HCT116 (cell line): ENCODE data around the gene ANOS1. TPM values are rescaled to one million over a fixed set of nuclear protein-coding genes. Genes with fewer than 3 reads are reported as not detected.

Source experiments
- ATAC-seq: fragments of 200-7000 bp; cut with Tn5 transposase; 2 replicates; pipeline ENCODE4 v1.9.1; 2020; ENCODE audit warnings: mild to moderate bottlenecking, moderate library complexity
- BruUV-seq: library from RNA; stranded (reverse); fragments of 400-500 nt; replicated peaks from 2 replicates; lab custom pipeline; 2021; lab: Mats Ljungman, UMichigan
- CTCF ChIA-PET: fragments of 300-600 bp; sonication (Branson Sonifier 250); formaldehyde crosslinking; loops from one replicate; lab custom pipeline; 2021; ENCODE audit warnings: antibody characterized with exemption; lab: Charles Lee
- POLR2A ChIA-PET: fragments of 300-600, 350-600 bp; sonication (Branson Sonifier 250); formaldehyde crosslinking; loops from one replicate; lab custom pipeline; 2021; ENCODE audit warnings: antibody characterized with exemption; lab: Charles Lee
- RAD21 ChIA-PET, 2 experiments: fragments of 300-600 bp; sonication (Branson Sonifier 250); formaldehyde crosslinking; loops; one replicate each; lab custom pipeline; 2023; ENCODE audit warnings: low total read pairs in 2 of 2; ENCODE audit not compliant: uncharacterized antibody in 2 of 2, unreplicated experiment in 2 of 2, low non-redundant PET in 1 of 2; lab: Charles Lee
- DNase-seq: peaks from one replicate; pipeline ENCODE4 v3.0.0-alpha.2; 2010; ENCODE audit warnings: low read depth, low spot score
- H2AFZ ChIP-seq: fragments of 200-600 bp; shearing (Covaris generic), sonication (generic); 2 replicates; pipeline ENCODE4 v1.6.1; 2017; ENCODE audit warnings: low read depth, mixed run types, mixed read lengths, antibody characterized with exemption, low read length; ENCODE audit not compliant: poor library complexity, severe bottlenecking
- H3K27ac ChIP-seq: 2 replicates; pipeline ENCODE4 v1.5.1; 2012; ENCODE audit warnings: low read depth, low read length
- H3K27me3 ChIP-seq: fragments of 200-600 bp; sonication (generic); 2 replicates; pipeline ENCODE4 v1.6.1; 2016; ENCODE audit warnings: mixed run types, low read length, mixed read lengths; ENCODE audit not compliant: insufficient read depth
- H3K36me3 ChIP-seq, 2 experiments: fragments of 200-500 bp in 1 of 2; fragments of 200-600 bp in 1 of 2; sonication (Bioruptor generic) in 1 of 2; sonication (generic) in 1 of 2; 2 replicates each; pipeline versions ENCODE4 v1.5.1 to v1.6.1; 2014 to 2016; ENCODE audit warnings: low read length in 2 of 2, inconsistent platforms in 1 of 2, mixed read lengths in 1 of 2, mixed run types in 1 of 2; ENCODE audit not compliant: insufficient read depth in 2 of 2, control insufficient read depth in 1 of 2
- H3K4me1 ChIP-seq, 2 experiments: fragments of 200-600 bp in 1 of 2; sonication (generic) in 1 of 2; 2 replicates each; pipeline versions ENCODE4 v1.5.1 to v1.6.1; 2012 to 2017; ENCODE audit warnings: low read length in 2 of 2, inconsistent platforms in 1 of 2, mild to moderate bottlenecking in 1 of 2, mixed read lengths in 1 of 2, mixed run types in 1 of 2, moderate library complexity in 1 of 2; ENCODE audit not compliant: insufficient read depth in 2 of 2, control insufficient read depth in 1 of 2
- H3K4me2 ChIP-seq: fragments of 200-600 bp; sonication (generic); 2 replicates; pipeline ENCODE4 v1.6.1; 2017; ENCODE audit warnings: mixed run types, low read length, mixed read lengths
- H3K4me3 ChIP-seq, 2 experiments: fragments of 200-600 bp in 1 of 2; sonication (generic) in 1 of 2; replicated peaks in 1 of 2; 2 replicates each; pipeline ENCODE4 v1.5.1; 2011 to 2016; ENCODE audit warnings: low read length in 2 of 2, control low read depth in 1 of 2, low read depth in 1 of 2, mild to moderate bottlenecking in 1 of 2, mixed read lengths in 1 of 2, mixed run types in 1 of 2
- H3K79me2 ChIP-seq: fragments of 200-600 bp; sonication (generic); 2 replicates; pipeline ENCODE4 v1.6.1; 2017; ENCODE audit warnings: mild to moderate bottlenecking, mixed run types, low read length, moderate library complexity, mixed read lengths; ENCODE audit not compliant: insufficient read depth
- H3K9ac ChIP-seq: fragments of 200-600 bp; sonication (generic); 2 replicates; pipeline ENCODE4 v1.6.1; 2016; ENCODE audit warnings: low read length, mixed read lengths
- H3K9me2 ChIP-seq: fragments of 200-600 bp; sonication (generic), shearing (Covaris generic); 2 replicates; pipeline ENCODE4 v1.6.1; 2017; ENCODE audit warnings: mixed run types, mild to moderate bottlenecking, moderate library complexity; ENCODE audit not compliant: insufficient read depth
- H3K9me3 ChIP-seq, 2 experiments: fragments of 200-500 bp in 1 of 2; fragments of 200-600 bp in 1 of 2; sonication (Bioruptor generic) in 1 of 2; sonication (generic) in 1 of 2; 2 replicates each; pipeline ENCODE4 v1.6.1; 2014 to 2017; ENCODE audit warnings: low read length in 2 of 2, mixed read lengths in 2 of 2, inconsistent platforms in 1 of 2, low read depth in 1 of 2, mild to moderate bottlenecking in 1 of 2, mixed run types in 1 of 2, moderate library complexity in 1 of 2; ENCODE audit not compliant: control insufficient read depth in 1 of 2, insufficient read depth in 1 of 2
- H4K20me1 ChIP-seq: fragments of 200-600 bp; sonication (generic), shearing (Covaris generic); 2 replicates; pipeline ENCODE4 v1.6.1; 2017; ENCODE audit warnings: mixed run types, mild to moderate bottlenecking, moderate library complexity; ENCODE audit not compliant: insufficient read depth
- ATF3 ChIP-seq: IDR thresholded peaks from 2 replicates; pipeline ENCODE4 v1.6.1; 2012
- CBX3 ChIP-seq: IDR thresholded peaks from 2 replicates; pipeline ENCODE4 v1.6.1; 2012; ENCODE audit warnings: low read depth
- CEBPB ChIP-seq: IDR thresholded peaks from 2 replicates; pipeline ENCODE4 v1.6.1; 2012; ENCODE audit warnings: low read depth
- CTCF ChIP-seq, 3 experiments: fragments of 200-600 bp in 1 of 3; sonication (generic) in 1 of 3; IDR thresholded peaks in 2 of 3; conservative IDR thresholded peaks in 1 of 3; 2 replicates each; pipeline ENCODE4 v1.5.1; 2012 to 2017; ENCODE audit warnings: low read depth in 2 of 3, low read length in 2 of 3, antibody characterized with exemption in 1 of 3, borderline replicate concordance in 1 of 3, control low read depth in 1 of 3, mild to moderate bottlenecking in 1 of 3, mixed read lengths in 1 of 3, mixed run types in 1 of 3, moderate library complexity in 1 of 3; ENCODE audit not compliant: insufficient read depth in 1 of 3
- EGR1 ChIP-seq: IDR thresholded peaks from 2 replicates; pipeline ENCODE4 v1.6.1; 2012; ENCODE audit warnings: low read depth
- ELF1 ChIP-seq: IDR thresholded peaks from 2 replicates; pipeline ENCODE4 v1.6.1; 2012; ENCODE audit warnings: low read depth, borderline replicate concordance
- EZH2 ChIP-seq: fragments of 200-600 bp; sonication (generic); IDR thresholded peaks from 2 replicates; pipeline ENCODE4 v1.6.1; 2017; ENCODE audit warnings: antibody characterized with exemption, mixed run types
- FOSL1 ChIP-seq: IDR thresholded peaks from 2 replicates; pipeline ENCODE4 v1.6.1; 2012; ENCODE audit warnings: low read depth
- JUND ChIP-seq: IDR thresholded peaks from 2 replicates; pipeline ENCODE4 v1.6.1; 2012
- MAX ChIP-seq: IDR thresholded peaks from 2 replicates; pipeline ENCODE4 v1.6.1; 2012
- POLR2A ChIP-seq: IDR thresholded peaks from 2 replicates; pipeline ENCODE4 v1.7.0; 2011; ENCODE audit warnings: borderline replicate concordance; ENCODE audit not compliant: insufficient read depth, insufficient read length; ENCODE audit errors: extremely low read depth
- POLR2AphosphoS5 ChIP-seq: IDR thresholded peaks from 2 replicates; pipeline ENCODE4 v1.6.1; 2011; ENCODE audit warnings: mild to moderate bottlenecking, low read depth, low read length, moderate library complexity
- REST ChIP-seq: IDR thresholded peaks from 2 replicates; pipeline ENCODE4 v1.6.1; 2012; ENCODE audit warnings: low read depth
- SP1 ChIP-seq: IDR thresholded peaks from 2 replicates; pipeline ENCODE4 v1.6.1; 2012; ENCODE audit warnings: low read depth
- SRF ChIP-seq: IDR thresholded peaks from 2 replicates; pipeline ENCODE4 v1.6.1; 2012; ENCODE audit warnings: low read depth
- TCF7L2 ChIP-seq: IDR thresholded peaks from 2 replicates; pipeline ENCODE4 v1.7.0; 2011; ENCODE audit warnings: borderline replicate concordance, inconsistent platforms; ENCODE audit not compliant: insufficient read depth, insufficient read length; ENCODE audit errors: extremely low read depth
- YY1 ChIP-seq: IDR thresholded peaks from 2 replicates; pipeline ENCODE4 v1.6.1; 2011; ENCODE audit warnings: low read length, low read depth, moderate library complexity, mild to moderate bottlenecking; ENCODE audit not compliant: insufficient replicate concordance; ENCODE audit errors: extremely low read depth
- ZBTB33 ChIP-seq: IDR thresholded peaks from 2 replicates; pipeline ENCODE4 v1.6.1; 2011; ENCODE audit warnings: mild to moderate bottlenecking, low read length, moderate library complexity; ENCODE audit not compliant: insufficient replicate concordance; ENCODE audit errors: extremely low read depth
- ZNF274 ChIP-seq: fragments of 200-500 bp; sonication (Bioruptor generic); IDR thresholded peaks from 2 replicates; pipeline ENCODE4 v1.6.1; 2014; ENCODE audit warnings: mild to moderate bottlenecking, low read depth, low read length, inconsistent platforms
- intact Hi-C: fragments of 100-400 bp; cut with micrococcal nuclease; formaldehyde crosslinking; loops from 2 replicates; pipeline ENCODE4 v1.10.0; 2022
- total RNA-seq: library from RNA; stranded (reverse); gene quantifications from one replicate; pipeline ENCODE4 v1.2.1, GENCODE V29; 2021; ENCODE audit not compliant: unreplicated experiment

The ANOS1 gene
- total RNA-seq, 1 experiment from 2014 or later, result 0.12 TPM

GRCh38 chrX:8591501-8591900, 140.4 kb downstream of the ANOS1 start:
- no peaks in the 10 kb centered on the region for H3K9me3 ChIP-seq
- no peak for DNase-seq
- H3K4me1 ChIP-seq, result no peaks in the 10 kb centered on the region
- ChIA-PET POLR2A (no interaction called here), RAD21 (no interaction called here), CTCF (no interaction called here)
- no peak overlapping the region for H3K27ac ChIP-seq
- H3K9ac ChIP-seq, result no peak overlapping the region
- no peaks in the 10 kb centered on the region for H3K27me3 ChIP-seq
- intact Hi-C loops, result no loop called here
- no peaks in the 10 kb centered on the region for H3K36me3 ChIP-seq
- TF ChIP-seq JUND, result no peak
- no peak for TF ChIP-seq SP1
- no peak for TF ChIP-seq POLR2AphosphoS5
- no peak for TF ChIP-seq EGR1
- TF ChIP-seq EZH2, result no peak
- no peak for TF ChIP-seq YY1
- TF ChIP-seq SRF, result no peak
- no peak for TF ChIP-seq CBX3
- TF ChIP-seq ATF3, result no peak
- no peak for TF ChIP-seq MAX
- no peak for TF ChIP-seq ZNF274
- no peak for TF ChIP-seq CTCF (IDR thresholded peaks at IDR 0.05 in 2 of 3, conservative IDR thresholded peaks at IDR 0.05 in 1 of 3; ENCODE audit: borderline replicate concordance in 1 of 3, insufficient read depth in 1 of 3, low read depth in 2 of 3, low read length in 2 of 3)
- TF ChIP-seq ZBTB33, result no peak
- TF ChIP-seq FOSL1, result no peak
- no peak for TF ChIP-seq TCF7L2
- TF ChIP-seq REST, result no peak
- no peak for TF ChIP-seq POLR2A
- TF ChIP-seq CEBPB, result no peak
- TF ChIP-seq ELF1, result no peak
- no peak overlapping the region for H3K4me3 ChIP-seq
- no peaks in the 10 kb centered on the region for H3K9me2 ChIP-seq
- no peak overlapping the region for H3K4me2 ChIP-seq
- no peak overlapping the region for H2AFZ ChIP-seq
- no peaks in the 10 kb centered on the region for H3K79me2 ChIP-seq
- H4K20me1 ChIP-seq, result no peaks in the 10 kb centered on the region
- BruUV-seq, result no TSS peak
- no peak for ATAC-seq
